Ovary (tissue), 9 donors: ENCODE data around the gene ZCCHC17. TPM values are rescaled to one million over a fixed set of nuclear protein-coding genes. Genes with fewer than 3 reads are reported as not detected.
"Not testable (repeated sequence)": the region's sequence is repeated elsewhere in the genome, so short reads cannot be mapped to it uniquely, and the experiment has no call there.

Experiments used
- DNase-seq, 5 donors: peaks; one replicate each; pipeline ENCODE4 v3.0.0-alpha.2; 2019 to 2020
- H3K27ac ChIP-seq, 2 donors: fragments of 200-600 bp; one replicate each; pipeline versions ENCODE4 v1.5.1 to v1.8.0; 2019 to 2022
- H3K27me3 ChIP-seq: fragments of 200-600 bp; one replicate; pipeline ENCODE4 v1.8.0; 2022
- H3K36me3 ChIP-seq: fragments of 200-600 bp; sonication (generic); one replicate; pipeline ENCODE4 v1.5.1; 2019
- H3K4me1 ChIP-seq: one replicate; pipeline ENCODE4 v1.8.1; 2013; ENCODE audit warnings: mild to moderate bottlenecking, moderate library complexity; ENCODE audit not compliant: insufficient read depth
- H3K4me3 ChIP-seq: fragments of 200-600 bp; sonication (generic); one replicate; pipeline ENCODE4 v1.5.1; 2017
- H3K9me3 ChIP-seq, 2 donors: fragments of 200-600 bp in 1 of 2; sonication (generic) in 1 of 2; one replicate each; pipeline versions ENCODE4 v1.5.1 to v1.8.1; 2013 to 2019; ENCODE audit warnings: mild to moderate bottlenecking in 1 of 2, moderate library complexity in 1 of 2
- CTCF ChIP-seq, 3 donors: fragments of 450-650 bp in 2 of 3; fragments of 200-600 bp in 1 of 3; IDR thresholded peaks; one replicate each; pipeline versions ENCODE4 v1.5.1 to v1.8.0; 2016 to 2022; ENCODE audit warnings: antibody characterized with exemption in 3 of 3, mild to moderate bottlenecking in 1 of 3
- EP300 ChIP-seq: sonication (generic); formaldehyde crosslinking; IDR thresholded peaks from one replicate; pipeline ENCODE4 v1.6.1; 2017; ENCODE audit warnings: antibody characterized with exemption
- POLR2A ChIP-seq: fragments of 450-650 bp; IDR thresholded peaks from one replicate; pipeline ENCODE4 v1.6.1; 2017; ENCODE audit warnings: antibody characterized with exemption, mild to moderate bottlenecking, moderate library complexity
- WGBS, 3 donors: extraction: QIAGEN DNeasy Blood & Tissue Kit in 1 of 3; methylation state at CpG; one replicate each; pipeline versions ENCODE4 v1.1.5 to v1.1.7; 2013 to 2017; 5-methylcytosine and 5-hydroxymethylcytosine counted together
- intact Hi-C, 4 donors: fragments of 100-400 bp; cut with DNase I; formaldehyde crosslinking; loops; one replicate each; pipeline versions ENCODE4 v1.11.0 to v1.15.1; 2022 to 2023
- polyA plus RNA-seq, 2 donors: library from polyadenylated mRNA; stranded (reverse); fragments of 200-250 nt in 1 of 2; fragments of 350-450 nt in 1 of 2; fragmentation: Illumina TruSeq in 1 of 2; extraction: RNeasy Lipid Tissue Mini Kit (QIAGEN cat#74804) in 1 of 2; gene quantifications; one replicate each; pipeline ENCODE4 v1.2.3, GENCODE V29; 2013 to 2014
- total RNA-seq, 7 donors: library from RNA; depleted of rRNA in 2 of 7; stranded (reverse); fragments of >200 nt in 2 of 7; fragmentation: NEBNext Ultra II Directional in 3 of 7; extraction: Animal tissue kit (Norgen Biotek cat#: 25700) in 3 of 7; gene quantifications; one replicate each; pipeline versions ENCODE4 v1.1.0 to v1.2.4, GENCODE V29; 2016 to 2023
- donor health status: DM: no; HTN: no; CAD: no; lungs with moderate emphysema.
- donor health status: DM: no; HTN: no; CAD: no.
- donor health status: Bipolar disorder and iron deficiency.
- donor health status: DM: yes; HTN: yes; CAD: no.
- donor health status: DM: no; HTN: no; CAD: no.
- donor health status: DM: yes; HTN: yes; CAD: no.

Gene ZCCHC17
- total and polyA plus RNA-seq, 9 donors, result 16.0 to 48.5 (median 23.0) TPM

- H3K4me3 ChIP-seq, result no peak overlapping the region
- H3K36me3 ChIP-seq, result no peaks in the 10 kb centered on the region
- H3K4me1 ChIP-seq, result peaks cover 2% of the 10 kb centered on the region
- H3K27ac ChIP-seq, result no peak overlapping the region
- DNase-seq, result no peak
- H3K27me3 ChIP-seq, result no peaks in the 10 kb centered on the region
- intact Hi-C loops, result no loop called here
- WGBS, 3 donors, result 86 to 93% (median 91%) methylated on average over 1 of the region's 1 CpG
- H3K9me3 ChIP-seq, result no peaks in the 10 kb centered on the region
- TF ChIP-seq EP300 (no peak), POLR2A (no peak), CTCF (IDR thresholded peaks at IDR 0.05) (no peak)
These were observed 38.3 kb upstream of the ZCCHC17 start for GRCh38 chr1:31258581-31258980.

DNA sequence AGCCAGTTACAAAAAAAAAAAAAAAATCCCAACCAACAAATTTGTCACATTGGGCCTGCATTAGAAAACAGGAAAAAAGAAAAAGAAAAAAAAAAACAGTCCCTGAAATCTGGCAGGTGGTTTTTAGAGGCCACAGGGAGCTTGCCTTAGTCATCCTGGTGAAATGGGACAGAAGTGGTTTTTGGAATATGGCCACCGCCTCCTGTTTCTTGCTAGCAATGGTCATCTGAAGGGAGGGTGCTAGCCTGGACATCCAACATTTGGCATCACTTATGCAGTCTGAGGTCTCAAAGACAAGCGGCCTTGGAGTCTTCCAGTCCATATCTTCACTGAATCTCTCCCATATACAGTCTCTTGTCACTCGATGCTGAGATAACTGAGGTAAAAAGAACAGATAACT lies 37.1 kb upstream of the ZCCHC17 start:
- no peak overlapping the region for H3K4me3 ChIP-seq
- intact Hi-C loops, result no loop called here
- no peak overlapping the region for H3K27ac ChIP-seq
- no peaks in the 10 kb centered on the region for H3K36me3 ChIP-seq
- H3K27me3 ChIP-seq, result no peaks in the 10 kb centered on the region
- peaks cover 2% of the 10 kb centered on the region for H3K4me1 ChIP-seq
- DNase-seq, result no peak
- TF ChIP-seq EP300, result no peak
- TF ChIP-seq CTCF (IDR thresholded peaks at IDR 0.05), result no peak
- TF ChIP-seq POLR2A, result no peak
- 66 to 79% (median 79%) methylated on average over 3 of the region's 3 CpGs for WGBS, 3 donors
- no peaks in the 10 kb centered on the region for H3K9me3 ChIP-seq

DNA sequence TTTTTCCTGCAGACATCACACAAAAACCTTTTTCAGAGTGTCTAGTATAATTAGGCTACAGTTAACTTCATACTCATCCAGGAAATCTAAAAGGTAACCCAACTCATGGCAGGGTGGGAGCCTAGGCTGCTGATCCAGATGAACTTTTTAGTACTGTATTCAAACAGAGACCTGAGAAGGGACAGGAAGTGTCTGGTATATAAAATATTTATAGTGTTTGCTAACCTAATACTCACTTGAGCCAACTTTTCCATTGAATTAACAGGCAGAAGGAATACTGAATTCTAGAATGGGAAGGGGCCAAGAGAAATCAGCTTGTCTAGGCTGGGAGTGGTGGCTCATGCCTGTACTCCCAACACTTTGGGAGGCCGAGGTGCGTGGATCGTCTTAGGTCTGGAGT lies 34.9 kb upstream of the ZCCHC17 start:
- H3K36me3 ChIP-seq, result no peaks in the 10 kb centered on the region

DNA sequence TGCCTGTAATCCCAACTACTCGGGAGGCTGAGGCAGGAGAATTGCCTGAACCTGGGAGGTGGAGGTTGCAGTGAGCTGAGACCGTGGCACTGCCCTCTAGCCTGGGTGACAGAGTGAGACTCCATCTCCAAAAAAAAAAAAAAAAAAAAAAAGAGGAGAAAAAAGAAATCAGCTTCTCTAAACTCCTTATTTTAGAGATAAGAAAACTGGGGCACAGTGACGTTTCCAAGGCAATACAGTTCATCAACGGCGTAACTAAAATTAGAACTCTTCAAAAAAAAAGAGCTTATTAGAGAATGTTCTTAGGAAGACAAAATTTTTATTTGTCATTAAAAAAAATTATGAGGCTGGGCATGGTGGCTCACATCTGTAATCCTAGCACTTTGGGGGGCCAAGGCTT lies 34.4 kb upstream of the ZCCHC17 start:
- H3K36me3 ChIP-seq, H3K27me3 ChIP-seq, H3K27ac ChIP-seq, H3K4me1 ChIP-seq, intact Hi-C loops, H3K9me3 ChIP-seq, DNase-seq, H3K4me3 ChIP-seq: not testable (repeated sequence)
- 86 to 92% (median 86%) methylated on average over 5 of the region's 5 CpGs for WGBS, 3 donors

More for the DNA sequence above, 34.9 kb upstream of the ZCCHC17 start:
- Histone ChIP-seq H3K4me3 (no peak overlapping the region), H3K9me3 (no peaks in the 10 kb centered on the region), H3K27me3 (no peaks in the 10 kb centered on the region), H3K27ac (no peak overlapping the region), H3K4me1 (peaks cover 4% of the 10 kb centered on the region)
- no peak for DNase-seq
- intact Hi-C loops, result no loop called here
- 93 to 99% (median 96%) methylated on average over 3 of the region's 3 CpGs for WGBS, 3 donors
- TF ChIP-seq CTCF (IDR thresholded peaks at IDR 0.05), result no peak
- no peak for TF ChIP-seq POLR2A
- TF ChIP-seq EP300, result no peak

DNA sequence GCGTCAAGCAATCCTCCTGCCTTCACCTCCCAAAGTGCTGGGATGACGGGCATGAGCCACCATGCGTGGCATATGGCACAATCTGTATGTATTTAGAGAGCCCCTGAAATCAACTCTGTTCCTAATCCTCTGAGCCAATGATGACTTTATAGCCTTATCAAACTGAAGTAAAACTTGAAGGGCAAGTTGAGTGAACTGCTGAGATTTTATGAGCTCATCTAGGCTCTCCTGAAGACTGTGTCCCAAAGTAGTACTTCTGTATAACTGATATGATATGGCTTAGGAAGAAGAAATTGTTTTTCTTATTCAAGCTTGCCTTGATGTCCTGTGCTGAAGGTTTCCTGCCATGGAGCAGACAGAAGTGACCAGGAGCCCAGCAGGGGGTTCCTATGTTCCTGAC lies 33.4 kb upstream of the ZCCHC17 start:
- Histone ChIP-seq H3K4me3 (no peak overlapping the region), H3K4me1 (peaks cover 4% of the 10 kb centered on the region), H3K27ac (no peak overlapping the region), H3K9me3 (no peaks in the 10 kb centered on the region), H3K27me3 (no peaks in the 10 kb centered on the region), H3K36me3 (no peaks in the 10 kb centered on the region)
- intact Hi-C loops, result no loop called here
- TF ChIP-seq EP300, result no peak
- 97% methylated on average over 3 of the region's 3 CpGs for WGBS, 3 donors
- no peak for DNase-seq
